ENCODE measurements around the gene CTNNA2.

The CTNNA2 gene

DNA sequence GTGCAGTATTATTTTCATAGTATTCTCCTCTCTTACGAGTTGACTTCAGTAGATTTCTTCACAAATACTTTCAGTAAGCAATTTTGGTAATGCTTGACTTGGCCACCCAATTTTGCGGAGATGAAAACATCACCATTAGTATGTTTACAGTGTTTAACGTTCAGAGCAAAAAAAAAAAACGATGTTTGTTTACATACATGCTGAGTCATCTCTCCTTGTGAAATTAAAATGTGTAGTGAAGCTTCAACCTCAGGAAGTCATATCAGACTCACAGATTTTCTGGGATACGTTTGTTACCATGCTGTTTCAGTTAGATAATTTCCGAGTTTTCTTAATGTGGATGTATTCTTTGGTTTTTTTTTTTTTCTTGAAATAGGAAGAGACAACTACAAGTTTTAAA lies 100.1 kb downstream of the CTNNA2 start:
- DNase-seq (ENCODE audit: low read depth in 2 of 2) = no peak

DNA sequence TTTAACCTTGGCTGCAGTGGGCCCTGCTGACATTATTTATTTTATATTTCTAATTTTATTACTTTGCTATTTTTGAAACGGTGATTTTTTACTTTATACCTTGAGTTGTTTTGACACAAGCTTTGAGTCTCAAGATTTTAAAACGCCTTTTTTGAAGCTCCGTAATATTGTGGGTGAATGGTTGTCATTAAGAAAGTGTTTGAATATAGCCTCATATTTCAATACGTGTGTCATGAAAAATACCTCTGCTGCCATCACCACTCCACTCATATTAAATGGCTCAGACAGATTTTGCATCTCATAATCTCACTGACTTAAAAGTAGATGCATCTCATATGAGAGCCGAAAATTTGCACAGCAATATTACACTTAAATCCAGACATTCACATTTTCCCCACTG lies 106.6 kb downstream of the CTNNA2 start:
- no peak for DNase-seq (ENCODE audit: low read depth in 2 of 2)

DNA sequence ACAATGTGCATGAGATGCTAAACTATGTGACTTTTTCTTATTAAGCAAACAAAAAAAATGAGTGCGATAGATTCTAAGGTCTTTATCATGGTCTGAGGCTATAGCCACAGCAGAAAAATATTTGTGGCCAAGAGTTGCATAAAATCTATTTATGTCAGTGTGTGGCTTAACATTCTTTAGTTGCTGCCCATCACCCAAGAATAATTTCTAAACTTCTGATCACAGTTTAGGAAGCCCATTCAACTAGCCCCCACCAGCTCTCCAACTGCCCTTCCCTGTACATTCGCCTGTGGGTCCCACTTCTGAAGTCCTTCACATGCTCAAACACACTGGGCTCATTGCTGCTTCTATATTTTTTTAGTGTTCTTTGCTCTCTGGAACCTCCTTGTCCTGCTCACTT lies 107.1 kb downstream of the CTNNA2 start:
- DNase-seq (ENCODE audit: low read depth in 2 of 2) = no peak

DNA sequence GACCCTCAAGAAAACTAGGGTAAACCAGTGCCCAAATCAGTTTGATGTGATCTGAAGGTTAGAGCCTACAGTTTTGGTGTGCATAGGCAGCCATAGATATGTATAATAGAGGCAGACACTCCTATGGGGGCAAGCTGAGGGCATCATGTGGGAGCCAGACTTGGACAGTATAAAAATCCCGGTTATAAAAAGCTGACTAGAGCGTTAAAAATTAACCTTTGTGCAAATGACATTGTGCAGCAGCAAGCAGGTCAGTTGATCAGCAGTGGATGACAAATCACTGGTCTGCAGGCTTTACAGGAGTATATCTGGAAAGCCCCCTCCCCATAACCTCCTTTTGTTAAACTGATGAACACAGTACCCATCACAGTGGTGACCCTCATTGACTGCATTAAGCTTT lies 107.8 kb downstream of the CTNNA2 start:
- no peak for DNase-seq (ENCODE audit: low read depth in 2 of 2)

DNA sequence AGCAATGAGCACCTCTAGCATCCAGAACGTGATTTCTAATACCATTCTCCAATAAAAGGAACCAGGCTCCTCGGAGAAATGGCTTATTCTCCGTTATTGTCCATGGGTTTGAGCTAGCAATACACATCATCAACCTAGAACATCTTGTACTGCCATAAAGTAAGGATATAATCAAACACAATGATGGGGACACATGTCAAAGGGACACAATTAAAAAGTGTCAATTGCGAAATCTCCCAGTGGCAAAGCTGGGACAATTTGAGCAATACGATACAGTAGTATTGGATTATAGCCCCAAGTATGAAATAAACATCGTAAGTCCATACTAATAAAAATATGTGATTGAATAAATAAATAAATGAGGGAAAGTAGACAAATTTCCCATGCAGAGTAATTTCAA lies 108.4 kb downstream of the CTNNA2 start:
- DNase-seq (ENCODE audit: low read depth in 2 of 2) = no peak

DNA sequence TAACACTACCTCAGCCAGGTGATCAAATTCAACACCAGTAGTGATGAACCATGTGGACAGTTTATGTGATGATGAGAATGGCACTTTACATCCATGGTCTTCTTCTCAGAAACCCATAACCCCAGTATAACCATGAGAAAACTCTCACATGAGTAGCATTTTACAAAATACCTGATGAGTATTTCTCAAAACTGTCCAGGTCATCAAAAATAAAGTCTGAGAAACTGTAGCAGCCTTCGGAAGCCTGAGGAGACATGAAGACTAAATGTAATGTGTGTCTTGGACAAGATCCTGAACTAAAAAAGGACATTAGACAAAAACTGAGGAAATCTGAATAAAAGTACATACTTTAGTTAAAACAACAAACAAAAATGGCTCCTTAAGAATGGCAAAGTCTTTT lies 108.9 kb downstream of the CTNNA2 start:
- DNase-seq (ENCODE audit: low read depth in 2 of 2) = no peak

DNA sequence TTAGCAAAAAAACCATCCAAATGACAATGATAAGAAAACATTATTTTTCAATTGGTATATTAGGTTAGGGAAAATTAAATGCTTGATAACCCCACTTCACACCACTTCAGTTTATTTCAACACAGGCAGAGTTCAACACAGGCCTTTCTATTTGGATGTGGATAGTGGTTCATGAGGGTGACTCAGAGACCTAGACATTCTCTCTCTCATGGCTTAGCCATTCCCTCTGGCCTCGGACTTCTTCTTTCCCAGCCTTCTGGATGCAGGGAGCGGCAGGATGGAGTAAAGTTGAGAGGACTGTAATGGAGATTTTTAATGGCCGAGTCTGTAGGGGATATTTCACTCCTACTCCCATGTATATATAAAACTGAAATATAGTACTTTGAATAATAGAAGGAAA lies 109.7 kb downstream of the CTNNA2 start:
- no peak for DNase-seq (ENCODE audit: low read depth in 2 of 2)

DNA sequence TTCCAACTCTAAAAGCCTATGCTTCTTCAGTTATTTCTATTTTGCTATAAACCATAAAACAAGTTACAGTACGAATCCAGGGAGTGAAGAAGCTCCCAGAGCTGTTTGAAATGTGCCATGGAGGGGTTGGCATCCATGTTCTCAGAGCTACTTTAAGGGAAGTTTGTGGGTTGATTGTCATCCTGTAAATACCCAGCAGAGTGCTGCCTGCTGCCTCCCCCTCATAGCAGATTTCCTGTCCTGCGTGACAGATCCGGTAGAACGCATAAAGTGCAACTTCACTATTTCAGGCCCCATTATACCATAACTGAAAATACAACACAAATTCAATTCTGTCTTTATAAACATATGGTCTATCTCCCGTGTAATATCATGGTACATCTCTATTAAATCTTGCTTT lies 114.4 kb downstream of the CTNNA2 start:
- no peak for DNase-seq (ENCODE audit: low read depth in 2 of 2)

DNA sequence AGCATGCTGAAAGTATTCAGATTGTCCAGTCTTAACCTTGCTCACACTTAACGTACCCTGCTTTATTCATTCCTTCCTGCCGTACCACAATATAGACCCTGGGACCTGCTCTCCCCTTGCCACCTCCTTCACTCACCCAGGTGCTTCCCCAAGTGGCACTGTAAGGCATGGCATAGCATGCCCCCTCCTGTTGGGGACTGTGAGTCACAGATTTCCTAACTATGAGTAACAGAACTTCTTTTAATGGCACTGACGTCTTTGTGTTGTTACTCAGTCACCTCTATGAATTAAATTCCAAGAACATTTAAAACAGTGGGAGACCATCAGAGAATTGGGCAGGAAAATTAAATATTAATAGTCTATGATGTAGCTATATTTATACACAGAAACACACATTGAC lies 117.2 kb downstream of the CTNNA2 start:
- DNase-seq (ENCODE audit: low read depth in 2 of 2) = no peak

DNA sequence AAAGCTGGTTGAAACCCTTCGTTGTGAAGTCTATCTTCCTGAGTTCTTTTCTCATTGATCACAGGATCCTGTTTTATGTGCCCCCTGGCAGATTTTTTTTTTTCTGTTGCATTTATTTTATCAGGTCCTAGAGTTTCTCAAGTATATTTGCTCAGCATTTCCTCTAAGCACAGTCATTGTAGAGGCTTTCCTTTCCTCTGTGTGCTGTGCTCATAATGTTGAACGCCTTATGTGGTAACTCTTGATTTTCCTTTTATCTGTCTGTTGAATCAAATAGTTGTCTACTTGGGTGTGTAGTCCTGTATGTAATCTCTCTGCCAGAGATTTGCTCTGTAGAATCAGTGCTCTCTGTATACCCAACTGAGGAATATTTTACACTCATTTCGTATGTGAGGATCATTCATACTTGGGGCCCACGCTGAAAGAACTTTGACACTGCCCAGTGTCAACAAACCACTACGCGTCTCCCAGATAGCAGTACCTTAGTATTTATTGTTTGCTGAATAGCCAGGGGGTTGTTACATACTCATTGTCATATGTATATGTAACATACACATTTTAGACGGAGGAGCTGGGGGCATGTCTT lies 118.2 kb downstream of the CTNNA2 start:
- no peak for DNase-seq (ENCODE audit: low read depth in 2 of 2)

DNA sequence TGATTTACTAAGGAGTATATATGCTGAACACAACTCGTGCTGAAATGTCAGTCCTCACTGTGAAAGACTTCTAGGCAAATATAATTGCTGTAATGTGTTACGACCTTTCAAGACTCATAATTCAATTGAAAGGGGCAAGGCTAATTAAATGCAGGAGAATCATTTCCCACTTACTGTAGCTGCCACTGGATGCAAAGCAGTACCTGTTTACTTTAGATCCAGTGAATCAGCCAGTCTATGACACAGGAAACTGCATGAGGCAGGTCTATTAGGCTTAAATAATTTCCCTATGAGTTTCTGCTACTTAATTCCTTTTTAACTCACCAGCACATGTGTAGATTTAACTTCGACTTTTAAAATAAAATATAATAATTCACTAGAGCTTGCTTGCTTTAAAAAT lies 125.6 kb downstream of the CTNNA2 start:
- no peak for DNase-seq (ENCODE audit: low read depth in 2 of 2)

DNA sequence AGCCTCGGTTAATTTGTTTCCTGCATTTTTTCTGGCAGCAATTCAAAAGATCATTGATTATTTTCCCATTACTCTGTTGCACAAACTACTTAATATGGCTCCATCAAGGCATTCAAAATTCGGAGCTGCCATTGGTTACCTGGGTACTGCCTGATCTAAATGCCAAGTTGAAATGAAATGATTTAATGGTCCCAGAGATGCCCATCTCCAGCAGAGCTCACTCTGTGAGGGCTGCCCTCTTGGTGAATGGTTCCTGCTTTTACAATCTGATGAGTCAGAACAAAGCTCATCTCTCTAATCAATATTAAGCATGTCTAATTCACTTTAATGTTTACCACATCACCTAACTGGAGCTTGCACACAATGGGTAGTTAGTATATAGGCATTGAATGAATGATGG lies 126.1 kb downstream of the CTNNA2 start:
- DNase-seq (ENCODE audit: low read depth in 2 of 2) = no peak

DNA sequence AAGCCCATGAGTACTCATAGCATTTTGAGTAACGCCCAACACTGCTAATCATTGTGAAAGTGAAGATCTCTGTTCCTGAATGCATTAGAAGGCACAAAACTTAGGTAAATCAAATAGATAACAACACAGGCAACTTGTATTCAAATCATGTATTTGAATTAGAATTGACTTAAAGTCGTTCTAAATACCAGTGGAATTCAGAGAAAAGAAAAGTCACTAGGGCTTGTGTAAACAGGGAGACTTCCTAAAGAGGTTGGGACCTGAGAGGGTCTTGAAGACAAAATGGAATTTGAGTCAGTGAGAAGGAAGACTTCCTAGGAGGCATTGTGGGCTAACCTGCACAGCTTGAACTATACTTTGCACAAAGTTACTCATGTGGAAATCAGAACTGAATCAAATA lies 127.2 kb downstream of the CTNNA2 start:
- DNase-seq (ENCODE audit: low read depth in 2 of 2) = no peak

DNA sequence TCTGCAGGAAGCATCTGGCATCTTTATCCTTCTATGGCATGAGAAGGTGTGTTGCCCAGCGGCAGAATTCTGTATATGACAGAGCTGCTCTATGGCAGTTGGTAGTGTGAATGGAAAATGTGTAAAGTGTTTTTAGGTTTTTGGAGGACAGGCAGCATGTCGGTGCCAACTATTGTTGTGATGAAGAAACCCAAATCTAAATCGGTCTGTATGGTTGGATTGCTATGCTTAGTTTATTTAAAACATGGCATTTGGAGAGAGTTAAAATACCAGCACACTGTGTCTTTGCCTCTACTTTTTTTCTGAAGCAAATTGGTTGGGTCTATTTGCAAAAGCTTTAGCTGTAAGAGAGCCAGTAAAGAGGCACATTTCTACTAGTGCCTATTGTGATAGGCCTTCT lies 136.7 kb downstream of the CTNNA2 start:
- no peak for DNase-seq (ENCODE audit: low read depth in 2 of 2)

DNA sequence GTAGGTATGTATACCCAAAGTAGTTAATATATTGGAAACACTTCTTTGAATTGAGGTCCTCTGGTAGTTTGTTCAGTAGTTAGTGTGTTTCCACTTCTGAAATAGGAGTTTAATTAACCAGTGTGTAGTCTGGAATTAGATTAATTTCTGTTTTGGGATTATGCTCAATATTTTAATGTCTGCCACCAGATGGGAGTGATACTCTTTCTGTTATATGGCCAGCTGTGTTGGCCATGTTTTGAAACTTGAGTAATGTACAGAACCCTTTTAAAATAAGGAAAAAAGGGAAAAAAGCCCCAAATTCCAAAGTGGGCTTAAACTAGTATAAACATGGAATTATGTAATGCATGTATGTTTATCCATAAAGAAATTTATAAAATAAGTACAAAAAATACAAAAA lies 147.7 kb downstream of the CTNNA2 start:
- no peak for DNase-seq (ENCODE audit: low read depth in 2 of 2)

DNA sequence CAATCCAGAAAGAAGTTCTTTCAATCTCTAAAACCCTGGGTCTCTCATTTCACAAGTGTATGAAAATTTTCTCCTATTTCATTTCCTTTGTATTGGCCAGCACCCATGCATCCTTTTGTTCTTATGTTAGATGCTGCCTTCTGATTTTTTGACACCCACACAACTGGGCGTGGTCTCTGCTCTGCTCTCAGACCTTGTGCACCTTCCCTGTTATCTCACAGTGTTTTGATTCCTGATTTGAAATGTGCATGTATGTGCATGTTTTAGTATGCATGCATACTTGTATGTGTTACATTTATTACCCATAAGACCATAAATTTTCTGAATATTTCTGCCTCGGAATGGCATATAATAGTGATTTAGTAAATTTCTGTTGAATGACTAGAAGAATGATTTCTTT lies 152.2 kb downstream of the CTNNA2 start:
- DNase-seq (ENCODE audit: low read depth in 2 of 2) = no peak

DNA sequence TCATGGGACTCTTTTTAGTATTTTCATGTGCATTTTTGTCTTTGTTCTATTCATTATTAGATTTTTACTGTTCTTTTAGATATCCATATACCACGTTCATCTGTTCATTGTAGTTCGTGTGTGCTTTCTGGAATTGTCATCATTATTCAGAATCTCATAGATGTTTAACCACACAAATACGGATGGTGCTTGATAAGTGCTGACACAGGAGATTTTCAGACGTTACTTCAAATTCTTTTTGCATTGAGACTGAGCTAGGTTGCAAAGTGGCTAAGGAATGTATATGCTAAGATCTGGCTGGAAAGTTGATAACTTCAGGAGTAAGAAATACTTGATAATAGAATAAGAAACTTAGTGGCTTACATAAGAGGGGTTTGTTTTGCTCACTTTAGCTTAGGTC lies 153.6 kb downstream of the CTNNA2 start:
- no peak for DNase-seq (ENCODE audit: low read depth in 2 of 2)

DNA sequence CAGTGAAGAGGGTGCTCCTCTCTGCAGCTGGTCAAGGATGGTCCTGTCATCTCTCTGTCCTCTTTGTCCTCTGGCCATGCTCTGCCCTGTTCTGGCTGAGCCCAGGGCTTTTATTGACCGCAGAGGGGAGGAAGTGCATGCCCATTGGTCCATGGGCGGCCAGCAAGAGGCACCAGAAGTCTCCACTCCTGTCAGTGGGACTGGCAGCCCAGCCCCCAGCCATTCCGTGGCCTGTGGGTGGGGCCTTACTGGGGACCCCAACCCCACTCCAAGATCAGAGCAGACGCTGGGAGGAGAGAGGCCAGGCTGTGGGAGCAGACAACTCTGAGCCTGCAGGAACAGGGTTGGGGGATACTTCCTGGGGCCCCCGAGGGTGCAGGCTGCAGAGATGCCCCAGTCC lies 156.9 kb downstream of the CTNNA2 start:
- DNase-seq (ENCODE audit: low read depth in 2 of 2) = no peak

DNA sequence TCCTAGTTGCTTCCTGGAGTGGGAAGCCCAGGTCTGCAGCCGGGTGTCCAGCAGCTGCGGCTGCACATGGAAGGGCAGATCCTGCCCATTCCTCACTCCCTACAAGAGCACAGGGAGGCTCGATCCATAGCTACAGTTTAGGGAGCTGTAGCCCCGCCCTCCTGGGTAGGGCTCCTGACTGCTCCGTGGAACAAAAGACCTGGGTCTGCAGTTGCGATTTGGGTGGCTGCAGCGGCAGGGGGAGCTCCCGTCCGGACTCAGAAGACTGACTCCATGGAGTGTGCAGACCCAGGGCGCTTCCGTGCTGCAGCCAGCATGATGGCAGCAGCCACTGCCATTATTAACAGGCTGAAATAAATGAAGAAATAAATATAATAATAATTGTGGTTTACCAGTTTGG lies 157.3 kb downstream of the CTNNA2 start:
- DNase-seq (ENCODE audit: low read depth in 2 of 2) = no peak

DNA sequence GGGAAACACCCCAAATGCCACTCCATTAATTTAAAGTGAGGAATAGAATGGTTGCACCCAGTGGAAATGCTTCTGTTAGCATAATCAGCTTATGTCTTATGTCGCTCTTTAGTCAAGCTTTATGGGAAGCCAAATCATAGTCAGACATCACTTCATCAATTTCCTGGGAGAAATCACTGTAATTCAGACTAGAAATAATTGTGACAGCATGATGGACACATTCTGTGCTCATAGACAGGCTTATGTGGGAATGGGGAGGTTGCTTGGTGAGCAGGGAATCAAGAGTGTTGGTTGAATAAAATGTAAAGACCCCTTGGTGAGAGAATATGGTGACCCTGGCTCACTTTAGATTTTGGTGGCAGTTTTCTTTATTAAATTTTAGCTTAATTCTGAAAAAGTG lies 174.0 kb downstream of the CTNNA2 start:
- DNase-seq (ENCODE audit: low read depth in 2 of 2) = no peak

DNA sequence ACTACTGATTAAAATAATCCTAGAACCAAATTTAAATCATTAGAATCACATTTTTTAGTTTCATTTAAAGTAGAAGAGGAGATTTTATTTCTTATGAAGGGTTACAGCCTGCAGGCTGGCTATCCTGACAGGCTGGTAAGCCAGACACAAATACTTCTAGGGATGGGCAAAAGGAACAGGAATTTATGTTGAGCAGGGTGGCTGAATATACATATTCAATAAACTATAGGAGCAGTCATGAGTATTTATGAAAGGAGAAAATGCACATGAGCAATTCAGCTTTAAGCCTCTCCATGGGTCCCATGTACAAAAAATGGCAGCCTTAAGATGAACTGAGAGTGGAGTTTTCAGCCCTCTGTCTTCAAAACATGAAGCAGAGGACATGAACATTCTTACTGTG lies 182.4 kb downstream of the CTNNA2 start:
- no peak for DNase-seq (ENCODE audit: low read depth in 2 of 2)

DNA sequence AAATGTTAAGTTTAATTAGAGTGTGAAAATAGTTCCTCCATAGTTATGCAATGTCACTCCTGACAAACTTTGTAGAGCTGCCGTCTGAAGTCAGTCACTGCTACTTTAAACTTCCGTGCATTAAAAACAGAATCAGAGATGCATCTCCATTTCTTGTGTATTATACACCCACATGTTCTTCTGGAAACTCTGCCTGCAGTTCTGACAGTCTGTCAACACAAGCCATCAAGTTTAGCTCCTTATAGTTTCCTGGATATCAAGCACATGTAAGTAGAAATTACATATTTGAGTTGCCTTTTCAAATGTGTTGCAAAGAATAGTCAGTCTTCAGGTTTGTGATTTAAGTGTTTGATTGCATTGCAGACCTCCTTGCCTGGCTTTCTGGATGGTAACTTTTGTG lies 184.3 kb downstream of the CTNNA2 start:
- DNase-seq (ENCODE audit: low read depth in 2 of 2) = no peak

DNA sequence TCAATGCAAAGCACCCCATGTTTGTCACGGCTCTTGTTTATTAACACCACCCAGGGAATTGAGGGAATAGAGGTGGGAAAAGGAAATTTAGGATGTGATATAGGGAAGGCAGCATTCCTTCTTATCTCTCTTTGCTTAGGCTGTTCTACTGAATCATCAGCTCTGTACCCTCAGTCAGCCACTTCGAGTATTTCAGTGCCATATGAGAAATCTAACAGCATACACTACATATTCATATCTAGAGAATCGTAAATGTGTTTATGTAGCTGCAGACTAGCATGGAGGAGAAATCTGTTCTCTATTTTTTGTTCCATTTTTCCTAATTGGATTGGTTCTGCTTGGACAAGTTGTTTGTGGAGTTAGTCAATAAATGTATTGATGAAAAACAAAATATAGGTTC lies 187.8 kb downstream of the CTNNA2 start:
- no peak for DNase-seq (ENCODE audit: low read depth in 2 of 2)

DNA sequence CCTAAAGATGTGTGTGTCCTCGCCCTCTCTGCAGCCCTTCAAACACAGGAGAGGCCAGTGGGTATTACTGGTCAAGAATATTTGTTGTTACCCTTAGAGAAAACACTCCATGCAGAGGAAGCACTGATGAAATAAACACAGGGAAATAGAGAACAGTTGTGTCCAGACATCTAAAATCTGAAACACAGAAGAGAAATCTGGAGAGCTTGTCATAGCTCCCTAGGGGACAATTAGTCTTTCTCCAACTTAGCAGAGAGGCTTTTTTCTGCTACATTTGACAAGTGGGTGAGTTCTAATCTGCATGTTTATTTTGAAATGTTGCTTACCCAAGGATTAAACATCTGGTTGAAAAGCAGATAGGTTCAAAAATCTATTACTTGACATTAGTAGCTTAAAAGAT lies 190.1 kb downstream of the CTNNA2 start:
- DNase-seq (ENCODE audit: low read depth in 2 of 2) = no peak

DNA sequence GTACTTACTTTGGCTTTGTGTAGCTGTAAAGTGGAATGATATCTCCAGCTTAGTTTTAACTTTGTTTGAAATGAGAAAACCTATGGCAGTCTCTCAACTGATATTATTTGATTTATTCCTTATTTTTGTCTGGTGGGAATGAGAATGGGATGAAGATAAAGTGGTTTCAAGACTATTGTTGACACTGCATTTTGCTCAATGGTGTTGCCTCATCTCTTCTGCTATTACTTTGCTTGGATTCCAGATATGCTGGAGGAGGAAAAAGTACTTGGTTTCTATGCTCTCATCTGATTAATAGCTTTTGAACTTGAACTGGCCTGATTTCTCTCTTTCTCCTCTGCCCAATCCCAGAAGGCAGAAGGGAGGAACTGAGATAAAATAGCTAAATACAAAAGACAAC lies 198.2 kb downstream of the CTNNA2 start:
- DNase-seq (ENCODE audit: low read depth in 2 of 2) = no peak
